Duodenal mucosa (tissue), 2 donors: ENCODE results near the gene PLPP4.

Experiments used
- H3K27ac ChIP-seq: one replicate; pipeline ENCODE4 v1.7.0; 2013; ENCODE audit warnings: low read depth, low read length
- H3K27me3 ChIP-seq, 2 donors: one replicate each; pipeline ENCODE4 v1.7.0; 2013; ENCODE audit warnings: low read length in 2 of 2, control low read depth in 1 of 2; ENCODE audit not compliant: insufficient read depth in 2 of 2, control insufficient read depth in 1 of 2
- H3K36me3 ChIP-seq, 2 donors: one replicate each; pipeline ENCODE4 v1.7.0; 2013; ENCODE audit warnings: low read length in 2 of 2, control low read depth in 1 of 2; ENCODE audit not compliant: insufficient read depth in 2 of 2, control insufficient read depth in 1 of 2
- H3K4me1 ChIP-seq, 2 donors: one replicate each; pipeline ENCODE4 v1.7.0; 2013; ENCODE audit warnings: low read length in 2 of 2, control low read depth in 1 of 2; ENCODE audit not compliant: insufficient read depth in 2 of 2, control insufficient read depth in 1 of 2
- H3K4me3 ChIP-seq, 2 donors: one replicate each; pipeline ENCODE4 v1.7.0; 2013; ENCODE audit warnings: low read length in 2 of 2, low read depth in 1 of 2
- H3K9ac ChIP-seq, 2 donors: one replicate each; pipeline ENCODE4 v1.7.0; 2013; ENCODE audit warnings: low read length in 2 of 2, low read depth in 1 of 2
- H3K9me3 ChIP-seq, 2 donors: one replicate each; pipeline ENCODE4 v1.7.0; 2013; ENCODE audit warnings: low read length in 2 of 2, control low read depth in 1 of 2; ENCODE audit not compliant: control insufficient read depth in 1 of 2

Gene PLPP4

DNA sequence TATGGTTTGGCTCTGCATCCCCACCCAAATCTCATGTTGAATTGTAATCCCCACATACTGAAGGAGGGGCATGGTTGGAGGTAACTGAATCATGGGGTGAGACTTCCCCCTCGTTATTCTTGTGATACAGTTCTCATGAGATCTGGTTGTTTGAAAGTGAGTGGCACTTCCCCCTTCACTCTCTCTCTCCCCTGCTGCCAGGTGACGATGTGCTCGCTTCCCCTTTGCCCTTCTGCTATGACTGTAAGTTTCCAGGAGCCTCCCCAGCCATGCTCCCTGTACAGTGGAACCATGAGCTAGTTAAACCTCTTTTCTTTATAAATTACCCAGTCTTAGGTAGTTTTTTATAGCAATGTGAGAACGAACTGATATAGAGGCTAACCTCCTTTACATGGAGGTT, 16.6 kb downstream of the PLPP4 start:
- no peaks in the 10 kb centered on the region for H3K36me3 ChIP-seq
- H3K4me1 ChIP-seq, result no peaks in the 10 kb centered on the region
- H3K27ac ChIP-seq, result no peak overlapping the region
- H3K9ac ChIP-seq, result no peak overlapping the region
- no peaks in the 10 kb centered on the region for H3K27me3 ChIP-seq
- H3K9me3 ChIP-seq, result no peaks in the 10 kb centered on the region
- H3K4me3 ChIP-seq, result no peak overlapping the region

- H3K9me3 ChIP-seq, result no peaks in the 10 kb centered on the region
- no peak overlapping the region for H3K27ac ChIP-seq
- H3K36me3 ChIP-seq, result no peaks in the 10 kb centered on the region
- no peaks in the 10 kb centered on the region for H3K27me3 ChIP-seq
- no peaks in the 10 kb centered on the region for H3K4me1 ChIP-seq
- H3K4me3 ChIP-seq, result no peak overlapping the region
- H3K9ac ChIP-seq, result no peak overlapping the region
Observed at GRCh38 chr10:120474956-120475355, 17.9 kb downstream of the PLPP4 start.

- no peak overlapping the region for H3K9ac ChIP-seq
- H3K4me1 ChIP-seq, result no peaks in the 10 kb centered on the region
- H3K36me3 ChIP-seq, result no peaks in the 10 kb centered on the region
- H3K9me3 ChIP-seq, result no peaks in the 10 kb centered on the region
- H3K27me3 ChIP-seq, result no peaks in the 10 kb centered on the region
- H3K4me3 ChIP-seq, result no peak overlapping the region
- H3K27ac ChIP-seq, result no peak overlapping the region
Observed at GRCh38 chr10:120475844-120476791, 19.1 kb downstream of the PLPP4 start.

DNA sequence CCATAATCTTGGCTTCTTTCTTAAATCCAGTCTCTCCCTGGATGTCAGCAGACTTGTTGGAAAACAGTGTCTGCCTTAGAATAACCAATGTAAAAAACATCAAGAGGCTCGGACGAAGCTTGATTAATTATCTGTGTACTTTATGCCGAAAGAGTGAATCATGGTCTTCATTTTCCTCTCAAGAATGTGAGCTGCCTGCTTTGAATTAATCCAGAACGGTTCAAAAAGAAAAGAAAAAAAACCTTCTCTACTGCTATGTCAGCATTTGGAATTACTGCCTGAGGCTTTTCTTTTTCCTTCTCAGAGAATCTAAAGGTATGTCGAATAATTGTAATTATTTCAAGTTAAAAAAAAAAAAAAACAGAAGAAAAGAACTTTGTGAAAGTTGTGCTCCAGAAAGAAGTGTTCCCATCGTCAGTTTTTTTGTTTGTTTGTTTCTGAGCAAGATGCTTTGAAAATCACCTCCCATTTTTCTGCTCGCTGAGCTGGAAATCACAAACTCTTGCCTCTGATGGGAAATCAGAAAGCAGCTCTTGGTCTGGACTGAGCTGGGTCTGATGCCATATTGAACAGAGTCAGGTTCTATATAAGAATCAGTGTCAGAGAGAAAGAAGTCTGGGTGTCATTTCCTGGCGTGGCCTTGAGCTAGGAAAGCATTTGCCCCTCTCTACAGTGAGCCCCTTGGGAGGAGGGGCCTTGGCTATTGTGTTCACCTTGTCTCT, 20.2 kb downstream of the PLPP4 start:
- Histone ChIP-seq H3K4me1 (no peaks in the 10 kb centered on the region), H3K9me3 (no peaks in the 10 kb centered on the region), H3K27me3 (no peaks in the 10 kb centered on the region), H3K36me3 (no peaks in the 10 kb centered on the region), H3K9ac (no peak overlapping the region), H3K27ac (no peak overlapping the region), H3K4me3 (no peak overlapping the region)

- no peak overlapping the region for H3K4me3 ChIP-seq
- no peaks in the 10 kb centered on the region for H3K9me3 ChIP-seq
- no peak overlapping the region for H3K27ac ChIP-seq
- no peaks in the 10 kb centered on the region for H3K4me1 ChIP-seq
- no peaks in the 10 kb centered on the region for H3K27me3 ChIP-seq
- no peak overlapping the region for H3K9ac ChIP-seq
- no peaks in the 10 kb centered on the region for H3K36me3 ChIP-seq
Observed at GRCh38 chr10:120477743-120478141, 20.7 kb downstream of the PLPP4 start.

DNA sequence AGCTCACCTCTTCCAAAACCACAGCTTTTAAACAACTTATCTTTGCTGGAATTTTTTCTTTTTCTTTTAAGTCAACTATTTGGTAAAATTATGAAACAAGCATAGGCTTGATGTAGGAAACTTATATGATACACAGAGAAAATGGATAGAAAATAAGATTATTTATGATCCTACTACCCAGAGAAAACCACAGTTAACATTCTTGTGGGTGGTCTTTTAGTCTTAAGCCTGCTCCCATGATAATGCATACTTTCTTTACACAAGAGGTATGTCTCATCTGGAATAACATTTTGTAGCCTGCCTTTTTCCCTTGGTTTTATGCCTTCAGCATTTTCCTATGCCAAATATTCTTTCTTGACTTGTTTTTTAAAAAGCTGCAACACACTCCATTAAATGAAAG, 21.4 kb downstream of the PLPP4 start:
- Histone ChIP-seq H3K36me3 (no peaks in the 10 kb centered on the region), H3K4me1 (no peaks in the 10 kb centered on the region), H3K27ac (no peak overlapping the region), H3K9ac (no peak overlapping the region), H3K27me3 (no peaks in the 10 kb centered on the region), H3K9me3 (no peaks in the 10 kb centered on the region), H3K4me3 (no peak overlapping the region)

- H3K36me3 ChIP-seq, result no peaks in the 10 kb centered on the region
- no peak overlapping the region for H3K9ac ChIP-seq
- no peak overlapping the region for H3K27ac ChIP-seq
- H3K27me3 ChIP-seq, result no peaks in the 10 kb centered on the region
- no peak overlapping the region for H3K4me3 ChIP-seq
- H3K4me1 ChIP-seq, result no peaks in the 10 kb centered on the region
- no peaks in the 10 kb centered on the region for H3K9me3 ChIP-seq
Observed at GRCh38 chr10:120479506-120479905, 22.5 kb downstream of the PLPP4 start.

- no peaks in the 10 kb centered on the region for H3K36me3 ChIP-seq
- H3K9me3 ChIP-seq, result no peaks in the 10 kb centered on the region
- no peak overlapping the region for H3K27ac ChIP-seq
- H3K4me1 ChIP-seq, result no peaks in the 10 kb centered on the region
- no peak overlapping the region for H3K9ac ChIP-seq
- no peak overlapping the region for H3K4me3 ChIP-seq
- H3K27me3 ChIP-seq, result no peaks in the 10 kb centered on the region
Observed at GRCh38 chr10:120480065-120480600, 23.1 kb downstream of the PLPP4 start.

DNA sequence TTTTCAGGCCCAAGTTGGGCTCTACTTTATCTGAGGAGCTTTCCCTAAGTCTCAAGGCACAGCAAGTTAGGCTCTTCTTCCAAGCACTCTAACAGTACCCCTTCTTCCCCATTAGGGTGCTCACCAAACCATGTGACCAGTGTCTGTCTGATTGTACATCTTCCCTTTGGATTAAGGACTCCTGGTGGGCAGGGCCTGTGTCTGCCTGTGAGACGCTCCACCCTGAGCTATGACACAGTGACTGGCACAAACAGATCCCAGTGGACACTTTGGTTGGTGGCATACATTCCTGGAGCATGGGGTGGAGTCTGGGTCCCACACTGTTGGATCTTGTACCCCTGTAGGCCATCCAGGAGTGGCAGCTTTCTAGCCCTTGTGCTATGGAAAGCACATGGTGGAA, 23.8 kb downstream of the PLPP4 start:
- Histone ChIP-seq H3K4me1 (no peaks in the 10 kb centered on the region), H3K36me3 (no peaks in the 10 kb centered on the region), H3K27me3 (no peaks in the 10 kb centered on the region), H3K4me3 (no peak overlapping the region), H3K9ac (no peak overlapping the region), H3K27ac (no peak overlapping the region), H3K9me3 (no peaks in the 10 kb centered on the region)

DNA sequence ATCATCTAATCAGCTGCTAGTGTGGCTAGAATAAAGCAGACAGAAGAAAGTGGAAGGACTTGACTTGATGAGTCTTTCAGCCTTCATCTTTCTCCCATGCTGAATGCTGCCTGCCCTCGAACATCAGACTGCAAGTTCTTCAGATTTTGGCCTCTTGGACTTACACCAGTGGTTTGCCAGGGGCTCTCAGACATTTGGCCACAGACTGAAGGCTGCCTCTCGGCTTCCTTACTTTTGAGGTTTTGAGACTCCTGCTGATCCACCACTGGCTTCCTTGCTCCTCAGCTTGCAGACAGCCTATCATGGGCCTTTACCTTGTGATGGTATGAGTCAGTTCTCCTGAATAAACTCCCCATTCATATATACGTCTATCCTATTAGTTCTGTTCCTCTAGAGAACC, 26.0 kb downstream of the PLPP4 start:
- H3K4me1 ChIP-seq, result no peaks in the 10 kb centered on the region
- no peak overlapping the region for H3K4me3 ChIP-seq
- H3K36me3 ChIP-seq, result no peaks in the 10 kb centered on the region
- H3K27ac ChIP-seq, result no peak overlapping the region
- H3K9ac ChIP-seq, result no peak overlapping the region
- no peaks in the 10 kb centered on the region for H3K27me3 ChIP-seq
- no peaks in the 10 kb centered on the region for H3K9me3 ChIP-seq
